ENCODE results near the gene LRRC8A. TPM values are rescaled to one million over a fixed set of nuclear protein-coding genes. Genes with fewer than 3 reads are reported as not detected.

Gene LRRC8A
- total RNA-seq, 2 experiments from 2014 or later: 25.6 to 26.7 TPM

GRCh38 chr9:128898382-128898781 lies 16.4 kb downstream of the LRRC8A start:
- ATAC-seq: no peak

GRCh38 chr9:128898845-128899565 lies 17.1 kb downstream of the LRRC8A start:
- Mint-ChIP-seq H3K4me3 (peak overlapping the region; percentile 49), H3K4me1 (peaks cover 86% of the 10 kb centered on the region), H3K36me3 (peaks cover 19% of the 10 kb centered on the region), H3K27me3 (no peaks in the 10 kb centered on the region), H3K9me3 (ENCODE audit: low read depth) (no peaks in the 10 kb centered on the region), H3K27ac (peak overlapping the region; percentile 97)
- DNase-seq (no peak), ATAC-seq (no peak)
- CTCF ChIA-PET: interaction anchor here (1.0 to 1.5 kb wide), 4 partner anchors 14 to 81 kb away, joined by 3 to 5 read pairs (median 4); partner anchors contain the start of gene ENDOG

More at GRCh38 chr9:128898382-128898781, 16.4 kb downstream of the LRRC8A start:
- H3K4me3 Mint-ChIP-seq: no peak overlapping the region
- peak overlapping the region; percentile 97 for H3K27ac Mint-ChIP-seq
- no peak for DNase-seq
- H3K9me3 Mint-ChIP-seq (ENCODE audit: low read depth): no peaks in the 10 kb centered on the region
- CTCF ChIA-PET: interaction anchor here (0.5 to 2.5 kb wide), 7 partner anchors 14 to 604 kb away, joined by 3 to 8 read pairs (median 4); partner anchors contain the start of genes ENDOG, KYAT1 and LRRC8A
- H3K4me1 Mint-ChIP-seq: peaks cover 83% of the 10 kb centered on the region
- H3K27me3 Mint-ChIP-seq: no peaks in the 10 kb centered on the region
- H3K36me3 Mint-ChIP-seq: peaks cover 22% of the 10 kb centered on the region

GRCh38 chr9:128899566-128900322 lies 17.8 kb downstream of the LRRC8A start:
- CTCF ChIA-PET: interaction anchor here (0.7 to 2.2 kb wide), 6 partner anchors 15 to 36 kb away, joined by 3 to 7 read pairs (median 4); partner anchors contain the start of gene KYAT1
- peaks cover 85% of the 10 kb centered on the region for H3K4me1 Mint-ChIP-seq
- ATAC-seq (peak; percentile 40), DNase-seq (peak; percentile 67)
- no peaks in the 10 kb centered on the region for H3K9me3 Mint-ChIP-seq (ENCODE audit: low read depth)
- peak overlapping the region; percentile 49 for H3K4me3 Mint-ChIP-seq
- H3K36me3 Mint-ChIP-seq: peaks cover 17% of the 10 kb centered on the region
- H3K27ac Mint-ChIP-seq: peak overlapping the region; percentile 97
- H3K27me3 Mint-ChIP-seq: no peaks in the 10 kb centered on the region

- ATAC-seq: no peak
- no peak overlapping the region for H3K4me3 Mint-ChIP-seq
- DNase-seq: no peak
- no peaks in the 10 kb centered on the region for H3K9me3 Mint-ChIP-seq (ENCODE audit: low read depth)
- H3K36me3 Mint-ChIP-seq: peaks cover 13% of the 10 kb centered on the region
- CTCF ChIA-PET: interaction anchor here (0.9 to 2.2 kb wide), 3 partner anchors 14 to 27 kb away, joined by 3 to 7 read pairs (median 3); no protein-coding TSS in a partner anchor
- no peaks in the 10 kb centered on the region for H3K27me3 Mint-ChIP-seq
- peaks cover 72% of the 10 kb centered on the region for H3K4me1 Mint-ChIP-seq
- peak overlapping the region; percentile 97 for H3K27ac Mint-ChIP-seq
These were observed 19.4 kb downstream of the LRRC8A start for GRCh38 chr9:128901379-128901778.

- Mint-ChIP-seq H3K9me3 (ENCODE audit: low read depth) (no peaks in the 10 kb centered on the region), H3K36me3 (peaks cover 14% of the 10 kb centered on the region), H3K27ac (peak overlapping the region; percentile 97), H3K4me1 (peaks cover 72% of the 10 kb centered on the region), H3K4me3 (peak overlapping the region; percentile 30), H3K27me3 (no peaks in the 10 kb centered on the region)
- ATAC-seq (peak; percentile 25), DNase-seq (peak; percentile 45)
- CTCF ChIA-PET: interaction anchor here (0.6 to 2.2 kb wide), 7 partner anchors 14 to 42 kb away, joined by 3 to 7 read pairs (median 3); partner anchors contain the start of genes KYAT1 and LRRC8A
These were observed 19.9 kb downstream of the LRRC8A start for GRCh38 chr9:128901822-128902221.

GRCh38 chr9:128902351-128903078 lies 20.6 kb downstream of the LRRC8A start:
- Mint-ChIP-seq H3K36me3 (peaks cover 16% of the 10 kb centered on the region), H3K9me3 (ENCODE audit: low read depth) (no peaks in the 10 kb centered on the region), H3K27me3 (no peaks in the 10 kb centered on the region), H3K4me3 (peak overlapping the region; percentile 30), H3K27ac (peak overlapping the region; percentile 97), H3K4me1 (peaks cover 69% of the 10 kb centered on the region)
- ATAC-seq (peak; percentile 92), DNase-seq (peak; percentile 96)
- CTCF ChIA-PET: interaction anchor here (0.6 to 2.2 kb wide), 10 partner anchors 8 to 84 kb away, joined by 3 to 7 read pairs (median 3); partner anchors contain the start of genes ENDOG, KYAT1 and LRRC8A

- Mint-ChIP-seq H3K9me3 (ENCODE audit: low read depth) (no peaks in the 10 kb centered on the region), H3K36me3 (peaks cover 18% of the 10 kb centered on the region), H3K4me1 (peaks cover 66% of the 10 kb centered on the region), H3K27me3 (no peaks in the 10 kb centered on the region), H3K27ac (peak overlapping the region; percentile 97), H3K4me3 (peak overlapping the region; percentile 30)
- ATAC-seq (no peak), DNase-seq (no peak)
- CTCF ChIA-PET: interaction anchor here (0.7 to 1.5 kb wide), 5 partner anchors 9 to 85 kb away, joined by 3 to 5 read pairs (median 4); partner anchors contain the start of genes ENDOG, KYAT1 and LRRC8A
These were observed 21.1 kb downstream of the LRRC8A start for GRCh38 chr9:128903079-128903461.

- peak overlapping the region; percentile 66 for H3K27ac Mint-ChIP-seq
- no peak for DNase-seq
- CTCF ChIA-PET: interaction anchor here (0.7 kb wide), 1 partner anchor 300 kb away, joined by 3 read pairs; no protein-coding TSS in a partner anchor
These were observed 22.1 kb downstream of the LRRC8A start for GRCh38 chr9:128903871-128904620.

GRCh38 chr9:128905964-128906363 lies 24.0 kb downstream of the LRRC8A start:
- H3K36me3 Mint-ChIP-seq: peaks cover 26% of the 10 kb centered on the region
- DNase-seq (no peak), ATAC-seq (no peak)
- H3K9me3 Mint-ChIP-seq (ENCODE audit: low read depth): no peaks in the 10 kb centered on the region
- no peaks in the 10 kb centered on the region for H3K27me3 Mint-ChIP-seq
- H3K4me3 Mint-ChIP-seq: no peak overlapping the region
- CTCF ChIA-PET: interaction anchor here (0.6 to 1.1 kb wide), 2 partner anchors 22 to 37 kb away, joined by 3 read pairs; no protein-coding TSS in a partner anchor
- peak overlapping the region; percentile 7 for H3K27ac Mint-ChIP-seq
- H3K4me1 Mint-ChIP-seq: peaks cover 52% of the 10 kb centered on the region

More at GRCh38 chr9:128903871-128904620, 22.1 kb downstream of the LRRC8A start:
- ATAC-seq: no peak
- no peaks in the 10 kb centered on the region for H3K9me3 Mint-ChIP-seq (ENCODE audit: low read depth)
- H3K4me3 Mint-ChIP-seq: no peak overlapping the region
- peaks cover 62% of the 10 kb centered on the region for H3K4me1 Mint-ChIP-seq
- H3K27me3 Mint-ChIP-seq: no peaks in the 10 kb centered on the region
- H3K36me3 Mint-ChIP-seq: peaks cover 22% of the 10 kb centered on the region

GRCh38 chr9:128906741-128907140 lies 24.8 kb downstream of the LRRC8A start:
- Mint-ChIP-seq H3K27me3 (no peaks in the 10 kb centered on the region), H3K4me1 (peaks cover 47% of the 10 kb centered on the region), H3K9me3 (ENCODE audit: low read depth) (no peaks in the 10 kb centered on the region), H3K36me3 (peaks cover 26% of the 10 kb centered on the region), H3K27ac (peak overlapping the region; percentile 19), H3K4me3 (no peak overlapping the region)
- DNase-seq (no peak), ATAC-seq (no peak)
- CTCF ChIA-PET: interaction anchor here (0.6 kb wide), 1 partner anchor 38 kb away, joined by 3 read pairs; no protein-coding TSS in a partner anchor

GRCh38 chr9:128908372-128908771 lies 26.4 kb downstream of the LRRC8A start:
- Mint-ChIP-seq H3K27ac (no peak overlapping the region), H3K4me3 (no peak overlapping the region), H3K4me1 (peaks cover 47% of the 10 kb centered on the region), H3K36me3 (peaks cover 32% of the 10 kb centered on the region), H3K9me3 (ENCODE audit: low read depth) (no peaks in the 10 kb centered on the region), H3K27me3 (no peaks in the 10 kb centered on the region)
- ATAC-seq: no peak
- no peak for DNase-seq
- CTCF ChIA-PET: interaction anchor here (0.9 to 1.6 kb wide), 3 partner anchors 20 to 90 kb away, joined by 3 to 4 read pairs (median 4); partner anchors contain the start of gene ENDOG

GRCh38 chr9:128909859-128910258 lies 27.9 kb downstream of the LRRC8A start:
- Mint-ChIP-seq H3K36me3 (peaks cover 32% of the 10 kb centered on the region), H3K27ac (peak overlapping the region; percentile 76), H3K27me3 (no peaks in the 10 kb centered on the region), H3K4me3 (no peak overlapping the region), H3K4me1 (peaks cover 37% of the 10 kb centered on the region), H3K9me3 (ENCODE audit: low read depth) (no peaks in the 10 kb centered on the region)
- DNase-seq: no peak
- no peak for ATAC-seq
- CTCF ChIA-PET: interaction anchor here (1.6 kb wide), 2 partner anchors 19 to 92 kb away, joined by 4 read pairs; partner anchors contain the start of gene ENDOG
